Loucy (cell line): Measurements from ENCODE around the gene GPBAR1.

Experiments
- CTCF ChIP-seq: fragments of 200-600 bp; sonication (generic); conservative IDR thresholded peaks from 2 replicates; pipeline ENCODE4 v1.5.1; 2014; ENCODE audit warnings: mild to moderate bottlenecking, antibody characterized with exemption, low read length
- EZH2phosphoT487 ChIP-seq: fragments of 200-600 bp; IDR thresholded peaks from 2 replicates; pipeline ENCODE4 v1.6.1; 2018; ENCODE audit warnings: antibody characterized with exemption, mild to moderate bottlenecking, moderate library complexity, borderline replicate concordance

GRCh38 chr2:218256612-218257350 lies 4.0 kb upstream of the GPBAR1 start:
- TF ChIP-seq CTCF (no peak), EZH2phosphoT487 (no peak)
